Adipose tissue (tissue), 3 donors: ENCODE measurements around the gene FUZ. TPM values are rescaled to one million over a fixed set of nuclear protein-coding genes. Genes with fewer than 3 reads are reported as not detected.

Experiments used
- H3K27ac ChIP-seq: one replicate; pipeline ENCODE4 v1.5.1; 2013; ENCODE audit warnings: low read depth, low read length
- WGBS, 3 donors: extraction: QIAGEN DNeasy Blood & Tissue Kit; methylation state at CpG; one replicate each; pipeline ENCODE4 v1.1.7; 2013; 5-methylcytosine and 5-hydroxymethylcytosine counted together
- polyA plus RNA-seq, 3 donors: library from polyadenylated mRNA; stranded (reverse); fragments of 200-250 nt; gene quantifications; one replicate each; pipeline ENCODE4 v1.2.3, GENCODE V29; 2013
- donor health status: healthy with polysubstance abuse.
- donor health status: Bipolar disorder and iron deficiency.
- donor health status: healthy.

Gene FUZ
- polyA plus RNA-seq, 3 donors = 19.3 to 21.8 (median 20.9) TPM

- no peak overlapping the region for H3K27ac ChIP-seq
- WGBS, 3 donors = 80 to 91% (median 88%) methylated on average over 9 to 10 of the region's 10 CpGs
Observed at GRCh38 chr19:49853852-49854377, 40.8 kb upstream of the FUZ start.

GRCh38 chr19:49852631-49853126, 39.6 kb upstream of the FUZ start:
- H3K27ac ChIP-seq = no peak overlapping the region
- WGBS, 3 donors = 67 to 81% (median 77%) methylated on average over 14 of the region's 14 CpGs

DNA sequence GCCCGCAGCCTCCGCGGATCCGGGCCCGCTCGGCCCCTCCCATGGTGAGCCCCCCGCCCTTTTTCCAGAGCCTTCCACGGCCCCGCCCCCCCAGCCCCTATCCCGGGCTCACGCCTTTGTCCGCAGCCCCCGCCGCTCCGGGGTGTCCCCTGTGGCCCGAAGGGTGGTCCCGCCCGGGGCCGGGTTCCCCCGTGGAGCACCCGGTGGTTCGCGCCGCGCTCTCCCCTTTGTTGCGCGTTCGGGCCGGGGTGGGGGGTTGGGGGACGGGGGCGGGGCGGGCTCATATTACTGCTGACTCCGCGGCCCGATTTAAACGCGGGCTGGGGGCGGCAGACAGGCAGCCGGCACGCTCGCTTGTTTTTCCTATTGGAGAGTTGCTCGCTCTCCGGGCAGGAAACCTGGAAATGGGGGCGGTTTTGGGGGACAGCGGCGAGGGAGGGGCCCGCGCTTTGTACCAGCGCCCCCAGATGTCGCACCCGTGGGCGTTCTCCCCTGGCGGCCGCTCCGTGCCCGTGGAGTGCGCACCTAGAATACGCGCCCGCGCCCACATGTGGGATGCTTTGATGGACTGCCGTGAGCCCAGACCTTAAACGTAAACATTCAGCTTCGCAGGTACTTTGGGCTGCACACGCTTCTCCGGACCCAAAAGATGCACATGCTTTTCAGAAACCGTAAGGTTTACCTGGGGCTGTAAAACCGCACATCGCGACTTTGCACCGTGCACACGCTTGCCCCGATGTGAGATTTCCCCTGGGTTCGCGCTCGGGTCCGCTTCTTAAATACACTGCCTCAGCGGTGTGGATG, 38.6 kb upstream of the FUZ start:
- WGBS, 3 donors = 2 to 3% (median 2%) methylated on average over 57 to 76 of the region's 78 CpGs
- H3K27ac ChIP-seq = peak overlapping the region; percentile 3

- WGBS, 3 donors = 0 to 1% (median 1%) methylated on average over 71 to 98 of the region's 98 CpGs
- H3K27ac ChIP-seq = peak within 1 kb of the TSS; percentile 93
Observed at GRCh38 chr19:49850487-49851342, 37.6 kb upstream of the FUZ start, which contains the start of gene PTOV1. PTOV1 (plus strand) TSS chr19:49851159.

- H3K27ac ChIP-seq = no peak overlapping the region
- WGBS, 3 donors = 50 to 63% (median 63%) methylated on average over 12 of the region's 12 CpGs
Observed at GRCh38 chr19:49850221-49850486, 37.1 kb upstream of the FUZ start.

- no peak overlapping the region for H3K27ac ChIP-seq
- 91% methylated on average over 15 of the region's 15 CpGs for WGBS, 3 donors
Observed at GRCh38 chr19:49849433-49850220, 36.5 kb upstream of the FUZ start.

- 84 to 98% (median 95%) methylated on average over 3 of the region's 3 CpGs for WGBS, 3 donors
- no peak overlapping the region for H3K27ac ChIP-seq
Observed at GRCh38 chr19:49848938-49849337, 35.8 kb upstream of the FUZ start.

- H3K27ac ChIP-seq = no peak overlapping the region
- WGBS, 3 donors = 82 to 90% (median 82%) methylated on average over 10 of the region's 10 CpGs
Observed at GRCh38 chr19:49847731-49848696, 34.9 kb upstream of the FUZ start.

DNA sequence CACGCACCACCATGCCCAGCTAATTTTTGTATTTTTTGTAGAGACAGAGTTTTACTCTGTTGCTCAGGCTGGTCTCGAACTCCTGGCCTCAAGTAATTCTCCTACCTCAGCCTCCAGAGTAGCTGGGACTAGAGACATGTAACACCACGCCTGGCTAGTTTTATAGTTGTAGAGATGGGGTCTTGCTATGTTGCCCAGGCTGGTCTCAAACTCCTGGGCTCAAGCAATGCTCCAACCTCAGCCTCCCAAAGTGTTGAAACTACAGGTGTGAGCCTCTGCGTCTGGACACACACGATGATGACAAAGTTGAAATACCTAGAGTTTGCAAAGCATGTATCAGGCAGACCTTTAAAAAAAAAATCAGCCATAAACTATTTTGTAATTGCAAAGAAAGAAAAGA, 33.3 kb upstream of the FUZ start:
- WGBS, 3 donors = 70 to 84% (median 82%) methylated on average over 5 of the region's 5 CpGs
- no peak overlapping the region for H3K27ac ChIP-seq

DNA sequence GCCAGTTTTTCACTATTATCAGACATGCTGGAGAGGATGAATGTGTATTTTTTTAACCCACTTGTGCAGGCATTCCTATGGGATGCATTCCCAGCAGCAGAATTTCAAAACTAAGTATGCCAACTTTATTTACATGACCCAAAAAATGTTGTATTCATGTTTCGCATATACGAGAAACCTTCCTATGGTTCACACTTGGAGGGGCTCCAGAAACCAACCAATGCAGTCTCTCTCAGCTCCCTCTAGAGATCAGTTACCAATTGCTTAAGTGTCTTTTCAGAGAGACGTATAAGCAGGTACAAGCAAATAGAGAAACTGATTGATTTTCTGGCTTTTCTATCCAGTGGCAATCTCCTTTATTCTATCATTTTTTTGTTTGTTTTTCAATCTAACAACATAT, 32.3 kb upstream of the FUZ start:
- no peak overlapping the region for H3K27ac ChIP-seq
- WGBS, 3 donors = 50 to 59% (median 56%) methylated on average over 3 of the region's 3 CpGs

GRCh38 chr19:49844138-49845095, 31.3 kb upstream of the FUZ start:
- 60 to 89% (median 66%) methylated on average over 18 of the region's 18 CpGs for WGBS, 3 donors

DNA sequence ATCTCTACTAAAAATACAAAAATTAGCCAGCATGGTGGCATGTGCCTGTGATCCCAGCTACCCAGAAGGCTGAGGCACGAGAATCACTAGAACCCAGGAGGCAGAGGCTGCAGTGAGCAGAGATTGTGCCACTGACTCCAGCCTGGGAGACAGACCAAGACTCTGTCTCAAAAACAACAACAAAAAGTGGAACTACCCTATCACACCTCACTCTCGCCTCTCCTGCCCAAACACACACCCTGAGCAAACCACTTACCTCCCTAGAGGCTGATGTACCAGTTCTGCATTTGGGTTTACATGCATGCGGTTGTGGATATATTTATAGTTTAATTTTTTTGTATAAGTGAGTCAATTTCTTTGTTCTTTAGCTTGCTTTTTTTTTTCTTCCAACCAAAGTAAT, 30.2 kb upstream of the FUZ start:
- WGBS, 3 donors = 87 to 90% (median 89%) methylated on average over 3 of the region's 3 CpGs
- H3K27ac ChIP-seq = no peak overlapping the region

More at GRCh38 chr19:49844138-49845095, 31.3 kb upstream of the FUZ start:
- no peak overlapping the region for H3K27ac ChIP-seq

- WGBS, 3 donors = 85 to 90% (median 88%) methylated on average over 17 of the region's 17 CpGs
Observed at GRCh38 chr19:49840736-49841249, 27.7 kb upstream of the FUZ start.

GRCh38 chr19:49840321-49840720, 27.2 kb upstream of the FUZ start:
- no peak overlapping the region for H3K27ac ChIP-seq
- WGBS, 3 donors = 85 to 94% (median 91%) methylated on average over 11 of the region's 11 CpGs

More at GRCh38 chr19:49840736-49841249, 27.7 kb upstream of the FUZ start:
- no peak overlapping the region for H3K27ac ChIP-seq

- 91 to 95% (median 93%) methylated on average over 11 of the region's 11 CpGs for WGBS, 3 donors
- no peak overlapping the region for H3K27ac ChIP-seq
Observed at GRCh38 chr19:49839713-49840112, 26.6 kb upstream of the FUZ start.
